Mucosa of rectum (tissue), 2 donors: ENCODE results near the gene MEMO1.

Experiments
- H3K27ac ChIP-seq, 2 donors: one replicate each; pipeline ENCODE4 v1.7.0; 2013; ENCODE audit warnings: inconsistent platforms in 2 of 2, low read depth in 2 of 2, low read length in 2 of 2
- H3K27me3 ChIP-seq, 2 donors: one replicate each; pipeline ENCODE4 v1.7.0; 2013; ENCODE audit warnings: low read length in 2 of 2; ENCODE audit not compliant: control insufficient read depth in 2 of 2, insufficient read depth in 2 of 2
- H3K36me3 ChIP-seq, 2 donors: one replicate each; pipeline ENCODE4 v1.7.0; 2013; ENCODE audit warnings: low read length in 2 of 2; ENCODE audit not compliant: control insufficient read depth in 2 of 2, insufficient read depth in 2 of 2
- H3K4me1 ChIP-seq, 2 donors: one replicate each; pipeline ENCODE4 v1.7.0; 2013; ENCODE audit warnings: low read length in 2 of 2, mild to moderate bottlenecking in 1 of 2; ENCODE audit not compliant: control insufficient read depth in 2 of 2, insufficient read depth in 2 of 2
- H3K4me3 ChIP-seq, 2 donors: one replicate each; pipeline ENCODE4 v1.7.0; 2013; ENCODE audit warnings: low read length in 2 of 2
- H3K9ac ChIP-seq, 2 donors: one replicate each; pipeline ENCODE4 v1.7.0; 2013; ENCODE audit warnings: low read length in 2 of 2, low read depth in 1 of 2, mild to moderate bottlenecking in 1 of 2
- H3K9me3 ChIP-seq, 2 donors: one replicate each; pipeline ENCODE4 v1.7.0; 2013; ENCODE audit warnings: low read length in 2 of 2; ENCODE audit not compliant: control insufficient read depth in 2 of 2
- donor health status: healthy.
- donor health status: Normal muscosa, but diverticular disease.

The MEMO1 gene

DNA sequence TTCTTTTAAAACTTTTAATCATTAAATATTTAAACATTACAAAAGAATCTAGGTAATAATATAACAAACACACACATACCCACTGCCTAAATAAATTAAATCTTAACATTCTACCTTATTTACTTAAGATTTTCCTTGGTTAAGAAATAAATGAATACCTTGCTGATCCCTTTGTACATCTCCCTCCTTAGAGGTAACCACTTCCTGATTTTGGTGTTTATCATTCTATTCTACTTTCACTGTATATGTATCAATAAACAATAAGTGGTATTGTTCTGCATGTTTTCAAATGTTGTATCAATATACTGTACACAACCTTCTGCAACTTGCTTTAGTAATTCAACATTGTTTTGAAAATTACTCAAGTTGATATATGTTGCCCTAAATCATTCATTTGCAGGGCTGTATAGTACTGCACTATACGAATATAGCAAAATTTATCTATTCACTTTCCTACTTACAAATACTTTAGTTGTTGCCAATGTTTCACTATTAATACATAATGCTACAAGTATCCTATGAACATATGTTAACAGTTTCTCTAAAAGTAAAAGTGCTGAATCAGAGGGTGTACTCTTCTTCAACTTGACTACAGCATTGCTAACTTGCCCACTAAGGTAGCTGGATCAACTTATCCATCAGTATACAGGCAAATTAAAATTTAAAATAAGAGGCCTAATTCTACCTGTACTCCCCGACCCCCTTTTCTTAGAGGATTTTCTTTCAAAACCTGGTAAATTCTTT lies 65.8 kb downstream of the MEMO1 start:
- no peak overlapping the region for H3K9ac ChIP-seq
- no peaks in the 10 kb centered on the region for H3K36me3 ChIP-seq
- no peaks in the 10 kb centered on the region for H3K4me1 ChIP-seq
- no peaks in the 10 kb centered on the region for H3K27me3 ChIP-seq
- H3K9me3 ChIP-seq: no peaks in the 10 kb centered on the region
- no peak overlapping the region for H3K4me3 ChIP-seq
- H3K27ac ChIP-seq: no peak overlapping the region

DNA sequence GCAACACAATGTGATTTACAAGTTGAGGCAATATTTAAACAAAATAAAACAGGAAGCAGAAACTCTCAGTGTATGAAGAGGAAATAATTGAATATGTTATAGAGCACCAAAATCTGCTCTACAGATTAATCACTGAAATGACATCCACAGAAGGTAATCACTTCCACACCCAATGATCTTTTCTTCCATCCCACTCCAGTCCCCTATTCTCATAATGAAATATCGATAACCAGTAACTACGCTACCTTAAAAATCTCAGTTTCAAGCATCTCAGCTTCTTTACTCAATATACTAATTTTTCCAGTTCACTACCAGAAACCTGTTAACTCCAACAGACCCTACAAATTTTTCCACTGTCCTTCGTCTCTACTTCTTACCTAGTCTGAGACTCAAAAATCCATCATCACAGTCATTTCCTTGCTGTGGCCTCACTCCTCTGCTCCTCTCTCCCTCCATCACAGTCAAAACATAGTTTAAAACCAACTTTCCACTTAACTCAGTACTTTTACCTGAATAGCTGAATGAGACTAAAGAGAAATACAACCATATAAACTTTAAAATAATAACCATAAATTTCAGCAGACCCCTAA lies 67.1 kb downstream of the MEMO1 start:
- no peak overlapping the region for H3K9ac ChIP-seq
- no peaks in the 10 kb centered on the region for H3K36me3 ChIP-seq
- no peaks in the 10 kb centered on the region for H3K9me3 ChIP-seq
- no peaks in the 10 kb centered on the region for H3K4me1 ChIP-seq
- no peak overlapping the region for H3K4me3 ChIP-seq
- no peaks in the 10 kb centered on the region for H3K27me3 ChIP-seq
- H3K27ac ChIP-seq: no peak overlapping the region

DNA sequence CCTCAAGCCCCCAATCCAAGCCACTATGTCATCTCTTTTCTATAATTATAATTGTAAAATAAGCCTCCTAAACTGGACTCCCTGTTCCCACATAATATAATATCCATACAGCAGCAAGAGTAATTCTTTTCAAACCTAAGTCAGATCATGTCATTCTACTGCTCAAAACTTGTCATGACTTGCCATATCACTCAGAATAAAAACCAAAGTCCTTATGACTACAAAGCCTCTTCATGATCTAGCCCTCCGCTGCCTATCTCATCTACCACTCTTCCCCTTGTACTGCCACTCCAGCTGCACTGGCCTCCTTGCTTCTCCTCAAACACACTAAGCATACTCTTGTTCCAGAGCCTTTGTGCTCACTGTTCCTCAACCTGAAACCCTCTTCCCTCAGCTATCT lies 69.9 kb downstream of the MEMO1 start:
- no peak overlapping the region for H3K9ac ChIP-seq
- H3K27me3 ChIP-seq: no peaks in the 10 kb centered on the region
- no peak overlapping the region for H3K4me3 ChIP-seq
- H3K4me1 ChIP-seq: no peaks in the 10 kb centered on the region
- H3K36me3 ChIP-seq: no peaks in the 10 kb centered on the region
- H3K27ac ChIP-seq: no peak overlapping the region
- H3K9me3 ChIP-seq: no peaks in the 10 kb centered on the region

DNA sequence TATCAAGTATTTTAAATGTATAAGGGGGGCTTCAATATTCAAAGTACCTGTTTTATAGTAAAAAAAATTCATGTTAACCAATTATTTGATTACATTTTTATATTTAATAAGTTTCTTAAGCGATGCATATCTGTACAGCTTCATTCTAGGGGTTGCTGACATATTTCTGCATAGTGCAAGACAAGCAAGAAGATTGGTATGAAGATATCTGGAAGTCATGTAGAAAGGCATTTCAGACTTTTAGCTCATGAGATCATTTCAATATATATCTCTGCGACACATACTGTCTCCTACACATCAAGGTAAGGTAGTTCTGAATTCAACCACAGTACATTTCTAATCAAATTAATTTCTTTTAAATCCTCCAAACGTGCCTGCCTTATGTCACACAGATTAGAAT lies 73.1 kb downstream of the MEMO1 start:
- no peak overlapping the region for H3K27ac ChIP-seq
- H3K27me3 ChIP-seq: no peaks in the 10 kb centered on the region
- no peaks in the 10 kb centered on the region for H3K4me1 ChIP-seq
- H3K9me3 ChIP-seq: no peaks in the 10 kb centered on the region
- no peak overlapping the region for H3K4me3 ChIP-seq
- no peaks in the 10 kb centered on the region for H3K36me3 ChIP-seq
- H3K9ac ChIP-seq: no peak overlapping the region

DNA sequence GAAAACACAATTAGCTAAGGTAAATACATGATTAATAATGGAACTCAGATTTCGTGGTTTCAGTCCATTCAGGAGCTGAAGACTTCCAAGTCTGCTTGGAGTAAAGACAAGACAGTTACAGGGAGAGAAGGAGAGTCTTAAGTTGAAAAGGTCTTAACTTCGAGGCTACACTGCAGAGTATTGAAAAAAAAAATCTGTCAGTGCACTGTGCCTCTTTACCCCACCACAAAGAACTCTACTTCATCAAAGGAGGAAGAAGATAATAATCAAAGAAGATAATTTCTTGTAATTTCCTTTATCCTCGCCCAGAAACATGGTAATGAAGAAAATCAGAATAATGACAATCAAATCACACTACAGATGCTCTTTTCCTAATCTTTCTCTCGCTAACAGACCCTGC lies 75.4 kb downstream of the MEMO1 start:
- no peaks in the 10 kb centered on the region for H3K9me3 ChIP-seq

DNA sequence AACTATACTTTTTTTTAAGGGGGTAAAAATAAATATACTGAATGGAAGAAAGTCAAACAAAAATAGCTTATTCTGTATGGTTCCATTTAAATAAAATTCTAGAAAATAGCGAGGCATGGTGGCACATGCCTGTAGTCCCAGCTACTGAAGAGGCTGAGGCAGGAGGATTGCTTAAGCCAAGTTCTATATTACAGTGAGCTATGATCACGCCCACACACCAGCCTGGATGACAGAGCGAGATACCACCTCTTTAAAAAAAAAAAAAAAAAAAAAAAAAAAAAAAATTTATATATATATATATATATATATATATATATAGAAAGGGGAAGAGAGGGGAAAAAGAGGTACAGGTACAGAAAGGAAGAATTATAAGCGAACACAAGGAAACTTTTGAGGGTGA lies 77.7 kb downstream of the MEMO1 start:
- Histone ChIP-seq H3K9ac (no peak overlapping the region), H3K4me1 (no peaks in the 10 kb centered on the region), H3K27me3 (no peaks in the 10 kb centered on the region), H3K4me3 (no peak overlapping the region), H3K27ac (no peak overlapping the region), H3K9me3 (no peaks in the 10 kb centered on the region), H3K36me3 (no peaks in the 10 kb centered on the region)

More for the DNA sequence above, 75.4 kb downstream of the MEMO1 start:
- no peaks in the 10 kb centered on the region for H3K36me3 ChIP-seq
- no peak overlapping the region for H3K9ac ChIP-seq
- no peaks in the 10 kb centered on the region for H3K27me3 ChIP-seq
- H3K4me1 ChIP-seq: no peaks in the 10 kb centered on the region
- H3K4me3 ChIP-seq: no peak overlapping the region
- H3K27ac ChIP-seq: no peak overlapping the region

DNA sequence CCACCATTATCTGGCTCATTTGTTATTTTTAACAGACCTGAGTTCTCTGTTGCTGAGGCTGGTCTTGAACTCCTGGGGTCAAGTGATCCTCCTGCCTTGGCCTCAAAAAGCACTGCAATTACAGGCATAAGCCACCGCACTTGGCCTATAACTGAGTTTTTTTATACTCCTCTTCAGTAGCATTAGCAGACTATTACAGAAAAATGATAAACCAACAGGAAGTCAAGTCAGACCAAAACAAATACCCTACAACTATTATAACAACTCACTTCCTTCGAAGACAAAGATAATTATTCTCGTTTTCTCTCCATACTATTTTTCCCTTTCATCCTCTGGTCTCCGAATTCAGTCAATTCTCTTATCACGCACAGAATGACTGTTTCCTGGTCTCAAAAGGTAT lies 78.2 kb downstream of the MEMO1 start:
- Histone ChIP-seq H3K4me1 (no peaks in the 10 kb centered on the region), H3K36me3 (no peaks in the 10 kb centered on the region), H3K27me3 (no peaks in the 10 kb centered on the region), H3K9me3 (no peaks in the 10 kb centered on the region), H3K9ac (no peak overlapping the region), H3K27ac (no peak overlapping the region), H3K4me3 (no peak overlapping the region)

DNA sequence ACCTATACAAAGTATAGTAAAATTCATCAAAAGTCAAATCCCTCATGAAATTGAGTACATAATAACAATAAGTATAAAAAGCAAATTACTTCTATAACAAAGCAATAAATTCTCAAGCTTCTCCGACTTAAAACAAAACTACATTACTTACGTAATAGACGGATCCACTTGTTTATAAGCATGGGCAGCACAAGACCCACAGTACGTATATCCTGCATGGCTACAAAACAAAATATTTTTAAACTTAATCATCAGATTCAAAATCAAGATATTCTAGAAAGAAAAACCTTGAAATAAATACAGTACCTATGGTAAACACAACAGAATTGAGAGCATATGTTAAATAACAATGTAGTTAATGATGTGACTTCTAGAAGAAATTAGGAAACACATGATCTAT lies 78.9 kb downstream of the MEMO1 start:
- H3K27ac ChIP-seq: no peak overlapping the region
- no peaks in the 10 kb centered on the region for H3K4me1 ChIP-seq
- H3K27me3 ChIP-seq: no peaks in the 10 kb centered on the region
- no peaks in the 10 kb centered on the region for H3K9me3 ChIP-seq
- H3K36me3 ChIP-seq: no peaks in the 10 kb centered on the region
- H3K4me3 ChIP-seq: no peak overlapping the region
- no peak overlapping the region for H3K9ac ChIP-seq

DNA sequence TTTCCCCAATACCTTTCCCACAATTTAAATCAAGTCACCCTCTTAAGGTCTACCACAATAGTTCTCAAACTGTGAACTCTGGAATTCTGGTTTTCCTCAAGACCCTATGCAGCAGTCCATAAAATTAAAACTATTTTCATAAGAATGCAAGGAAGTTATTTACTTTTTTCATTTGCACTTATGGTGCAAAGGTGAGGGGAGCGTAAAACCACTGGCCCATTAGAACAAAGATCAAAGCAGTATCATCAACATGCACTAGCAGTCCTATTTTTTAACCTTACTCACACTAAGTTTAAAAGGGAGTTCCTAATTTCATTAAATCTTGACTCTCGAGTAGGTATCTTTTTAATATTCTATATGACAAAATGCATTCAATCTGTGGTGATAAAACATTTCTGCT lies 85.3 kb downstream of the MEMO1 start:
- no peak overlapping the region for H3K27ac ChIP-seq
- H3K27me3 ChIP-seq: no peaks in the 10 kb centered on the region
- no peak overlapping the region for H3K9ac ChIP-seq
- peaks cover 0 to 4% of the 10 kb centered on the region in 2 donors for H3K4me1 ChIP-seq
- H3K9me3 ChIP-seq: no peaks in the 10 kb centered on the region
- H3K36me3 ChIP-seq: no peaks in the 10 kb centered on the region
- no peak overlapping the region for H3K4me3 ChIP-seq

DNA sequence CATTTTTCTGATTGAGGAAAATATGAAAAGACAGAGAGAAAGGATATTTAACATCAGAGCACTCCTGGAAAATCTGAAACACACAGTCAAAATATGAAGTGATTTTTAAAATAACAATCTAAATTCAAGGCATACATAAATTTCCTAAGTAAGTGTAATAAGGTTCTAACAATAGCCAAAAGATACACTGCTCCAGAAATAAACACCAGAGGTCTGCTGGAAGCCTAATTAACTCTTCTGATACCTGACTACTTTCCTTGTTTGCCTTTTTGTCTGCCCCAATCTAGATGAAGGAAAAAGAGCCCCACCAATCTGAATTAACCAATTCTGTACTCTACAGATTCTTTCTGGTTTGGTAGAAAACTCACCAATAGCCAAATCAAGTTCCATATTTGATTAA lies 87.1 kb downstream of the MEMO1 start:
- Histone ChIP-seq H3K36me3 (peaks cover 0 to 5% of the 10 kb centered on the region in 2 donors), H3K9me3 (no peaks in the 10 kb centered on the region), H3K9ac (no peak overlapping the region), H3K27me3 (no peaks in the 10 kb centered on the region), H3K4me1 (peaks cover 0 to 4% of the 10 kb centered on the region in 2 donors), H3K27ac (no peak overlapping the region), H3K4me3 (no peak overlapping the region)
